ENCODE measurements around the gene ARRB2. TPM values are rescaled to one million over a fixed set of nuclear protein-coding genes. Genes with fewer than 3 reads are reported as not detected.

The ARRB2 gene
- total and polyA plus RNA-seq, 2 of the 8 experiments (the other 6 are each of a cell fraction or from before 2014, with no cell fraction given) = 72.4 to 101 TPM

DNA sequence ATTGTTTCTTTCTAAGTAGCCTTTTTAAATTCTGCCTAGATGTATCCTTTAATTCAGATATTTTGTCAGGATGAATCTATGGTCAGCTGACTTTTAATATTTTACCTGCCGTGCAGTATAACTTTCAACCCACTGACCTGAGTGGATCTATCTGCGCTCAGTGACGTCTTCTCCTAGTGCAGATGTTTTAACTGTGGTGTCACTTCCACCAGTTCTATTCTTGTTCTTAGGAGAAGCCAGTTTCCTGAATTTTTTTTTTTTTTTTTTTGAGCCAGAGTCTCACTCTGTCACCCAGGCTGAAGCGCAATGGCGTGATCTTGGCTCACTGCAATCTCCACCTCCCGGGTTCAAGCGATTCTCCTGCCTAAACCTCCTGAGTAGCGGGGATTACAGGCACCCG is 56.3 kb downstream of the ARRB2 start:
- no peak overlapping the region for H2AK5ac ChIP-seq (ENCODE audit: low read depth, low read length)
- H2BK12ac ChIP-seq (ENCODE audit: low read depth, low read length) = no peak overlapping the region
- no peak overlapping the region for H3K18ac ChIP-seq (ENCODE audit: extremely low read depth, low read length)
- H3K4me2 ChIP-seq (ENCODE audit: insufficient read depth in 1 of 2, low read depth in 2 of 2, low read length in 2 of 2) = no peak overlapping the region
- no peaks in the 10 kb centered on the region for H3K9me3 ChIP-seq (ENCODE audit: insufficient read depth in 2 of 2, low read depth in 1 of 2, low read length in 1 of 2)
- CTCF ChIA-PET (ENCODE audit: partially characterized antibody) = interaction anchor here (0.6 kb wide), 1 partner anchor 9 kb away, joined by 3 read pairs; no protein-coding TSS in a partner anchor
- H3K9ac ChIP-seq (replicated peaks in 1 of 4; ENCODE audit: extremely low read depth in 1 of 4, low read depth in 3 of 4, low read length in 3 of 4) = no peak overlapping the region
- no peaks in the 10 kb centered on the region for H3K4me1 ChIP-seq (replicated peaks in 1 of 4; ENCODE audit: control insufficient read depth in 3 of 4, insufficient read depth in 4 of 4, low read length in 3 of 4)
- no peaks in the 10 kb centered on the region for H3K27me3 ChIP-seq (replicated peaks in 1 of 4; ENCODE audit: control insufficient read depth in 3 of 4, extremely low read depth in 1 of 4, insufficient read depth in 3 of 4, low read length in 3 of 4)
- H3K23ac ChIP-seq (ENCODE audit: insufficient read length) = no peak overlapping the region
- no peaks in the 10 kb centered on the region for H3K23me2 ChIP-seq (ENCODE audit: low read depth, low read length)
- H3K4ac ChIP-seq (replicated peaks; ENCODE audit: insufficient read length, low read depth, low read length) = no peak overlapping the region
- H2AFZ ChIP-seq (ENCODE audit: low read length) = no peak overlapping the region
- H2BK120ac ChIP-seq (replicated peaks; ENCODE audit: low read depth, low read length) = no peak overlapping the region
- no peaks in the 10 kb centered on the region for H3K36me3 ChIP-seq (ENCODE audit: control insufficient read depth in 2 of 4, insufficient read depth in 4 of 4, low read length in 3 of 4)
- no peak overlapping the region for H2BK5ac ChIP-seq (ENCODE audit: low read depth, low read length)
- no peak overlapping the region for H2BK15ac ChIP-seq (ENCODE audit: low read length)
- H3K14ac ChIP-seq (ENCODE audit: insufficient read length) = no peak overlapping the region
- H3K27ac ChIP-seq (ENCODE audit: low read depth, low read length) = no peak overlapping the region
- FAIRE-seq (no peak), DNase-seq (ENCODE audit: low read depth in 1 of 2, low spot score in 2 of 2) (no peak)
- POLR2A ChIA-PET (ENCODE audit: partially characterized antibody) = no interaction called here
- no peak overlapping the region for H4K8ac ChIP-seq (ENCODE audit: extremely low read depth, insufficient read depth, low read length)
- no peaks in the 10 kb centered on the region; the same call in 1 of the 2 replicates for H3K79me1 ChIP-seq (ENCODE audit: low read depth, low read length)
- WGBS, 2 experiments (ENCODE audit: extremely low coverage in 1 of 2, insufficient coverage in 1 of 2, insufficient read length in 1 of 2, insufficient replicate concordance in 2 of 2, low coverage in 1 of 2, low lambda C conversion rate in 2 of 2, missing lambda C conversion rate in 1 of 2) = 88% methylated on average over 7 of the region's 9 CpGs; no CpG with 5 or more reads in 1 of the 2 experiments
- no peak overlapping the region for H4K91ac ChIP-seq (replicated peaks; ENCODE audit: insufficient read length, low read length)
- H2BK20ac ChIP-seq (ENCODE audit: low read length) = no peak overlapping the region
- H3K79me2 ChIP-seq (ENCODE audit: control insufficient read depth in 1 of 2, insufficient read depth in 2 of 2, low read length in 2 of 2) = no peaks in the 10 kb centered on the region
- no peak overlapping the region for H3K4me3 ChIP-seq (ENCODE audit: extremely low read depth in 1 of 4, insufficient read depth in 2 of 4, low read depth in 3 of 4, low read length in 4 of 4)
- H4K5ac ChIP-seq (ENCODE audit: insufficient read length, low read depth, low read length) = no peak overlapping the region
- H3K56ac ChIP-seq (replicated peaks; ENCODE audit: insufficient read length, low read depth, low read length) = no peak overlapping the region
- H4K20me1 ChIP-seq (replicated peaks in 1 of 2; ENCODE audit: control insufficient read depth in 1 of 2, insufficient read depth in 2 of 2, low read length in 2 of 2) = no peaks in the 10 kb centered on the region
- TF ChIP-seq SIX5 (IDR thresholded peaks at IDR 0.05; ENCODE audit: low read depth, low read length) = no peak
- TF ChIP-seq, protein P1, sequence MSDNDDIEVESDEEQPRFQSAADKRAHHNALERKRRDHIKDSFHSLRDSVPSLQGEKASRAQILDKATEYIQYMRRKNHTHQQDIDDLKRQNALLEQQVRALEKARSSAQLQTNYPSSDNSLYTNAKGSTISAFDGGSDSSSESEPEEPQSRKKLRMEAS (IDR thresholded peaks at IDR 0.05) = no peak
- no peak for TF ChIP-seq BACH1 (IDR thresholded peaks at IDR 0.05; ENCODE audit: low read length)
- no peak for TF ChIP-seq POLR2AphosphoS5 (IDR thresholded peaks at IDR 0.05; ENCODE audit: low read depth, low read length)
- no peak for TF ChIP-seq TAF7 (optimal IDR thresholded peaks at IDR 0.05; ENCODE audit: borderline replicate concordance, low read depth, low read length)
- no peak for TF ChIP-seq SP4 (IDR thresholded peaks at IDR 0.05; ENCODE audit: low read length)
- no peak for TF ChIP-seq RBBP5 (IDR thresholded peaks at IDR 0.05; ENCODE audit: borderline replicate concordance, low read depth, low read length)
- TF ChIP-seq BRCA1 (IDR thresholded peaks at IDR 0.05; ENCODE audit: low read depth, low read length) = no peak
- no peak for TF ChIP-seq POLR2A (IDR thresholded peaks at IDR 0.05; ENCODE audit: control extremely low read depth in 1 of 2, low read depth in 2 of 2, low read length in 2 of 2)
- TF ChIP-seq ZNF274 (IDR thresholded peaks at IDR 0.05; ENCODE audit: borderline replicate concordance, extremely low read depth, low read length) = no peak
- TF ChIP-seq EGR1 (IDR thresholded peaks at IDR 0.05; ENCODE audit: borderline replicate concordance, low read depth, low read length) = no peak
- TF ChIP-seq EP300 (IDR thresholded peaks at IDR 0.05; ENCODE audit: borderline replicate concordance in 1 of 2, low read depth in 2 of 2, low read length in 2 of 2) = no peak
- TF ChIP-seq CHD2 (IDR thresholded peaks at IDR 0.05; ENCODE audit: low read length) = no peak
- TF ChIP-seq CREB1 (IDR thresholded peaks at IDR 0.05) = no peak
- no peak for TF ChIP-seq CEBPB (IDR thresholded peaks at IDR 0.05; ENCODE audit: low read depth, low read length)
- no peak for TF ChIP-seq RNF2 (IDR thresholded peaks at IDR 0.05; ENCODE audit: borderline replicate concordance, low read depth, low read length, missing control alignments, poor library complexity, severe bottlenecking)

Data from H1 (cell line).